Measurements from ENCODE around the gene DNAH2. TPM values are rescaled to one million over a fixed set of nuclear protein-coding genes. Genes with fewer than 3 reads are reported as not detected.

Gene DNAH2
- polyA plus RNA-seq, 2 donors, result 0.06 to 0.10 TPM

DNA sequence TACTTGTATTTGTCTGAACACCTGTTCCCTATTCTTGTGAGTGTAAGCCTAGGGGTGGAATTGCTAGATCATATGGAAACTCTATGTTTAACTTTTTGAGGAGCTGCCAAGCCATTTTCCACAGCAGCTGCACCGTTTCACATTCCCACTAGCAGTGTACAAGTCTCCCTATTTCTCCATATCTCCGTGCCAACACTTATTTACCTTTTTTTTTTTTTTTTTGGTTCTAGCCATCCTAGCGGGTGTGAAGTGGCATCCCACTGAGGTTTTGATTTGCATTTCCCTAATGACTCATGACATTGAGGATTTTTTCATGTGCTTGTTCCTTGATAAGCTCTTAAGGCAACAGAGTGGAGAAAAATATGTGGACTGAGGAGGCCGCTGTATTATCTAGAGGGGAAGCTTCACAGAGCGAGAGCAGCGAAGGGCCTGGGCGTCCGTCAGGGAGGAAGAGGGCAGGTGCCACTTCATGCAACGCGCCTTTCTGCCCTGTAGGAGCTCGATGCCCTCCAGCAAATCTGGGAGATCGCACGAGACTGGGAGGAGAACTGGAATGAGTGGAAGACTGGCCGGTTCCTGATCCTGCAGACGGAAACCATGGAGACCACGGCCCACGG is 50.0 kb downstream of the DNAH2 start:
- Histone ChIP-seq H3K27me3 (ENCODE audit: control insufficient read depth in 1 of 2, insufficient read depth in 2 of 2, low read length in 2 of 2) (no peaks in the 10 kb centered on the region), H3K9me3 (ENCODE audit: control insufficient read depth in 2 of 2, insufficient read depth in 1 of 2, low read depth in 1 of 2, low read length in 1 of 2) (no peaks in the 10 kb centered on the region), H3K4me1 (ENCODE audit: control insufficient read depth in 2 of 2, insufficient read depth in 2 of 2, low read length in 1 of 2) (no peaks in the 10 kb centered on the region), H3K27ac (ENCODE audit: low read depth in 2 of 2, low read length in 1 of 2) (no peak overlapping the region), H3K36me3 (ENCODE audit: control insufficient read depth in 2 of 2, insufficient read depth in 2 of 2, low read length in 1 of 2) (no peaks in the 10 kb centered on the region), H3K4me3 (ENCODE audit: low read depth in 1 of 2, low read length in 2 of 2) (no peak overlapping the region)
- WGBS, 2 donors, result 66 to 67% methylated on average over 17 of the region's 17 CpGs

DNA sequence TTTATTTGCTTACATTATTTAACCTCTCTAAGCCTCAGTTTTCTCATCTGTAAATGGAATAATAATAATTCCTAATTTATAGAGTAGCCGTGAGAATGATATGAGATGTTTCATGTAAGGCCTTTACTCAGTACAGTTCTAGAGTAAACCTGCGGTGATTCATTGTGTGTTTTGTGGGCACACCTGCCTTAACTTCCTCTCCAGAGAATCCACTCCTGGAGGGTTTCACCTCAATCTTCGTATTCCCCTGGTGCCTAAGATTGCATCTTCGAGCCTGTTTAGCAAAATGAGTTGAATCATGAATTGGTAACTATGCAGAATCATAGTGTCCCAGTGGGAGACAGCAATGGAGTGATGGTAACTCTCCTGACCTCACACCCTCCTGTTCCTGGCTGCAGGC is 52.3 kb downstream of the DNAH2 start:
- Histone ChIP-seq H3K36me3 (ENCODE audit: control insufficient read depth in 2 of 2, insufficient read depth in 2 of 2, low read length in 1 of 2) (no peaks in the 10 kb centered on the region), H3K27me3 (ENCODE audit: control insufficient read depth in 1 of 2, insufficient read depth in 2 of 2, low read length in 2 of 2) (no peaks in the 10 kb centered on the region), H3K9me3 (ENCODE audit: control insufficient read depth in 2 of 2, insufficient read depth in 1 of 2, low read depth in 1 of 2, low read length in 1 of 2) (no peaks in the 10 kb centered on the region), H3K4me1 (ENCODE audit: control insufficient read depth in 2 of 2, insufficient read depth in 2 of 2, low read length in 1 of 2) (no peaks in the 10 kb centered on the region), H3K27ac (ENCODE audit: low read depth in 2 of 2, low read length in 1 of 2) (no peak overlapping the region), H3K4me3 (ENCODE audit: low read depth in 1 of 2, low read length in 2 of 2) (no peak overlapping the region)
- WGBS, 2 donors, result 77 to 84% methylated on average over 4 of the region's 4 CpGs

DNA sequence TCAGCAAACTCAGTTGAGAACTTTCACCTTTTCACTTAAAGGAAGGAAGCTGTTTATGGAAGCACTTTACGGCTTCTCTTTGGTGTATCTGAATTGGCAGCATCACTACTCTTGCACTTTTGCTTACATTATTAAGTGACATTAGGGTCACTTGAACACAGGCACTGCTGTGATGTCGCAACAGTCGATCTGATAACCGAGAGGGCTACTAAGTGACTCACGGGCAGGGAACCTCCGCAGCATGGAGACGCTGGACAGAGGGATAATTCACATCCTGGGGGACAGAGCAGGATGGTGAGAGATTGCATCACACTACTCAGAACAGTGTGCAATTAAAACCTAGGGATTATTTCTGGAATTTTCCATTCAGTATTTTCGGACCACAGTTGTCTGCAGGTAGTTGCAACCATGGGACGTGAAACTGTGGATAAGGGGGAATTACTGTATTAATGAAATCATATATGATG is 56.5 kb downstream of the DNAH2 start:
- Histone ChIP-seq H3K27me3 (ENCODE audit: control insufficient read depth in 1 of 2, insufficient read depth in 2 of 2, low read length in 2 of 2) (no peaks in the 10 kb centered on the region), H3K4me3 (ENCODE audit: low read depth in 1 of 2, low read length in 2 of 2) (no peak overlapping the region), H3K4me1 (ENCODE audit: control insufficient read depth in 2 of 2, insufficient read depth in 2 of 2, low read length in 1 of 2) (no peaks in the 10 kb centered on the region), H3K27ac (ENCODE audit: low read depth in 2 of 2, low read length in 1 of 2) (no peak overlapping the region), H3K36me3 (ENCODE audit: control insufficient read depth in 2 of 2, insufficient read depth in 2 of 2, low read length in 1 of 2) (no peaks in the 10 kb centered on the region), H3K9me3 (ENCODE audit: control insufficient read depth in 2 of 2, insufficient read depth in 1 of 2, low read depth in 1 of 2, low read length in 1 of 2) (peaks cover 0 to 2% of the 10 kb centered on the region in 2 donors)
- 61 to 68% methylated on average over 9 of the region's 9 CpGs for WGBS, 2 donors

DNA sequence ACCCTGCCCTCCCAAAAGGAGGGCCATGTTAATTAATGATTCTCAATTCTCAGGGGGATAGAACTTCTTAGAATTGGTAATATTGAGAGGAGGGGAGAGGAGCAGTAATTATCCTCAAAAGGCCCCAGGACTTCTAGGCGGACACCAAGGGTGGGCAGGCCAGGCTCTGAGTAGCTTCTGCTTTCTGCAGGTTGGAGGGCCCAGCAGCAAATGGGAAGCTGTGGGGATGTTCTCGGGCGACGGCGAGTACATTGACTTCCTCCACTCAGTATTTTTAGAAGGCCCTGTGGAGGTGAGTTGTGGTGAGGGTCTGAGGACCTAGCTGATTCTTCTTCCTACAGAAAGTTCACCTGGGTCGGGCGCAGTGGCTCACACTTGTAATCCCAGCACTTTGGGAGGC is 57.5 kb downstream of the DNAH2 start:
- Histone ChIP-seq H3K27me3 (ENCODE audit: control insufficient read depth in 1 of 2, insufficient read depth in 2 of 2, low read length in 2 of 2) (no peaks in the 10 kb centered on the region), H3K4me3 (ENCODE audit: low read depth in 1 of 2, low read length in 2 of 2) (no peak overlapping the region), H3K27ac (ENCODE audit: low read depth in 2 of 2, low read length in 1 of 2) (no peak overlapping the region), H3K9me3 (ENCODE audit: control insufficient read depth in 2 of 2, insufficient read depth in 1 of 2, low read depth in 1 of 2, low read length in 1 of 2) (peaks cover 0 to 2% of the 10 kb centered on the region in 2 donors), H3K4me1 (ENCODE audit: control insufficient read depth in 2 of 2, insufficient read depth in 2 of 2, low read length in 1 of 2) (no peaks in the 10 kb centered on the region), H3K36me3 (ENCODE audit: control insufficient read depth in 2 of 2, insufficient read depth in 2 of 2, low read length in 1 of 2) (no peaks in the 10 kb centered on the region)
- WGBS, 2 donors, result 81% methylated on average over 7 of the region's 7 CpGs

DNA sequence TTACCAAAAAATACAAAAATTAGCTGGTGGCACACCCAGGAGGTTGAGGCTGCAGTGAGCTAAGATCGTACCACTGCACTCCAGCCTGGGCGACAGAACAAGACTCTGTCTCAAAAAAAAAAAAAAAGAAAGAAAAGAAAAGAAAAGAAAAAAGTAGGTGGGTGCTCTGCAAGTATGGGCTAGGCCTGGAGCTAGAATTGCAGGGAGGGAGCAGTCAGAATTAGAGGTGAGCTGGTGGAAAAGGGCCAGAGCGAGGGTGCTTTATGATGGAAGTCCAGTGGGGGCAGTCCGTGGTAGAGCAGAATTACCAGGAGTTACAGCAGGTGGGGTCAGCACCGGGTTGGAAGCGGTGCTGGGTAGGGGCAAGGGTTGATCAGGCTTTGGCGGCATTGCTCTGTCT is 59.5 kb downstream of the DNAH2 start:
- peaks cover 0 to 2% of the 10 kb centered on the region in 2 donors for H3K9me3 ChIP-seq (ENCODE audit: control insufficient read depth in 2 of 2, insufficient read depth in 1 of 2, low read depth in 1 of 2, low read length in 1 of 2)
- H3K4me3 ChIP-seq (ENCODE audit: low read depth in 1 of 2, low read length in 2 of 2), result no peak overlapping the region
- no peak overlapping the region for H3K27ac ChIP-seq (ENCODE audit: low read depth in 2 of 2, low read length in 1 of 2)
- H3K27me3 ChIP-seq (ENCODE audit: control insufficient read depth in 1 of 2, insufficient read depth in 2 of 2, low read length in 2 of 2), result no peaks in the 10 kb centered on the region
- no peaks in the 10 kb centered on the region for H3K36me3 ChIP-seq (ENCODE audit: control insufficient read depth in 2 of 2, insufficient read depth in 2 of 2, low read length in 1 of 2)
- WGBS, 2 donors, result 84 to 90% methylated on average over 7 of the region's 7 CpGs
- no peaks in the 10 kb centered on the region for H3K4me1 ChIP-seq (ENCODE audit: control insufficient read depth in 2 of 2, insufficient read depth in 2 of 2, low read length in 1 of 2)

DNA sequence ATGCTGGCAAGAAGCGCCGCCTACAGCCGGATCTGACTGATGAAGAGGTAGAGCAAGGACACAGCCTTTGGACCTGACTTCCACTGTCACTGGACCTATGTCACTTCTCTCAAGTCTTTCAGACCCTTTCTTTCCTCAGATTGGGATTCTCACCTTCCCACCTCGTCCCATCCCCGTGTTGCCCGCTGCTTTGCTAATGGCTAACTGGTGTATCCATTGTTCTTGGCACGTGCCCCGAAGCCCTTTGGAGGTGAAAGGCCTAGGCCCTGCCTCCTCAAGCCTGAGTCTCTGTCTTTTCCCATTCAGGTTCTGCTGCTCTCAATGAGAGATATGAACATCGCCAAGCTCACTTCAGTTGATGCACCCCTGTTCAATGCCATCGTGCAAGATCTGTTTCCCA is 63.2 kb downstream of the DNAH2 start:
- no peaks in the 10 kb centered on the region for H3K27me3 ChIP-seq (ENCODE audit: control insufficient read depth in 1 of 2, insufficient read depth in 2 of 2, low read length in 2 of 2)
- H3K27ac ChIP-seq (ENCODE audit: low read depth in 2 of 2, low read length in 1 of 2), result no peak overlapping the region
- no peaks in the 10 kb centered on the region for H3K4me1 ChIP-seq (ENCODE audit: control insufficient read depth in 2 of 2, insufficient read depth in 2 of 2, low read length in 1 of 2)
- WGBS, 2 donors, result 92 to 95% methylated on average over 10 of the region's 10 CpGs
- H3K4me3 ChIP-seq (ENCODE audit: low read depth in 1 of 2, low read length in 2 of 2), result no peak overlapping the region
- H3K9me3 ChIP-seq (ENCODE audit: control insufficient read depth in 2 of 2, insufficient read depth in 1 of 2, low read depth in 1 of 2, low read length in 1 of 2), result peaks cover 0 to 2% of the 10 kb centered on the region in 2 donors
- H3K36me3 ChIP-seq (ENCODE audit: control insufficient read depth in 2 of 2, insufficient read depth in 2 of 2, low read length in 1 of 2), result no peaks in the 10 kb centered on the region

DNA sequence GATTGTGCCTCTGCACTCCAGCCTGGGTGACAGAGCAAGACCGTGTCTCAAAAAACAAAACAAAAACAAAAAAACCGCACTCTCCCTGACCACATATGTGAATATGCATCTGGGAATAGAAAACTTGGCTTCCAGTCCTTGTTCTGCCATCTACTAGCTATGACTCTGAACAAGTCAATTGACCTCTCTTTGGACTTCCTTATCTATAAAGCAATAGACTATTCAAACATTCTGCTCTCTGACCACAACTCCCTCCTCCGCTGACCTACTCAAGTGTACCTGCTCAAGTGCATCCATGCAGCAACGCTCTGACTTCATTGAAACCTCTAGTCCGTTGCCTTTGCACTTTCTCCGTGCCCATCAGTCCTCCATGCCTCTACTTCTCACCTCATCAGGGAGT is 63.9 kb downstream of the DNAH2 start:
- 60 to 77% methylated on average over 6 of the region's 6 CpGs for WGBS, 2 donors
- H3K27me3 ChIP-seq (ENCODE audit: control insufficient read depth in 1 of 2, insufficient read depth in 2 of 2, low read length in 2 of 2), result no peaks in the 10 kb centered on the region
- H3K36me3 ChIP-seq (ENCODE audit: control insufficient read depth in 2 of 2, insufficient read depth in 2 of 2, low read length in 1 of 2), result no peaks in the 10 kb centered on the region
- no peaks in the 10 kb centered on the region for H3K4me1 ChIP-seq (ENCODE audit: control insufficient read depth in 2 of 2, insufficient read depth in 2 of 2, low read length in 1 of 2)
- no peak overlapping the region for H3K27ac ChIP-seq (ENCODE audit: low read depth in 2 of 2, low read length in 1 of 2)
- H3K9me3 ChIP-seq (ENCODE audit: control insufficient read depth in 2 of 2, insufficient read depth in 1 of 2, low read depth in 1 of 2, low read length in 1 of 2), result peaks cover 0 to 2% of the 10 kb centered on the region in 2 donors
- no peak overlapping the region for H3K4me3 ChIP-seq (ENCODE audit: low read depth in 1 of 2, low read length in 2 of 2)

DNA sequence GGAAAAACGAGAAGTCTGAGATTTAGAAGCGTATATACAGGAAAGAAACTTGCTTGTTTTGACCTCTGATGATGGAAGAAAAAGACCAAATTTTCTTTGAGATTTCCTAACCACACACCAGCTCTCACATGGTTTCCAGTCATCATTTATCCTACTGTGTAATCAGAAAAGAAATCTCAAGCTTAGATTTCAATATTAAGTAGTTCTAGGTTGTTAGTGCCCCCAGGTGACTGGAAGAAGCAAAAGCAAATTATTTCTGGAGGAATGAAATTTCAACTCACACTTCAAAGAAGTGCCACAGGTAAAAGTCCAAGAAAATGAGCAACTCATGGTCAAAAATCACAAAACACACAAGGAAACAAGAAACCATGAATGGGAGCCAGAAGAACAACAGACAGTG is 64.7 kb downstream of the DNAH2 start:
- no peaks in the 10 kb centered on the region for H3K9me3 ChIP-seq (ENCODE audit: control insufficient read depth in 2 of 2, insufficient read depth in 1 of 2, low read depth in 1 of 2, low read length in 1 of 2)
- H3K27ac ChIP-seq (ENCODE audit: low read depth in 2 of 2, low read length in 1 of 2), result no peak overlapping the region
- 58 to 63% methylated on average over 2 of the region's 2 CpGs for WGBS, 2 donors

DNA sequence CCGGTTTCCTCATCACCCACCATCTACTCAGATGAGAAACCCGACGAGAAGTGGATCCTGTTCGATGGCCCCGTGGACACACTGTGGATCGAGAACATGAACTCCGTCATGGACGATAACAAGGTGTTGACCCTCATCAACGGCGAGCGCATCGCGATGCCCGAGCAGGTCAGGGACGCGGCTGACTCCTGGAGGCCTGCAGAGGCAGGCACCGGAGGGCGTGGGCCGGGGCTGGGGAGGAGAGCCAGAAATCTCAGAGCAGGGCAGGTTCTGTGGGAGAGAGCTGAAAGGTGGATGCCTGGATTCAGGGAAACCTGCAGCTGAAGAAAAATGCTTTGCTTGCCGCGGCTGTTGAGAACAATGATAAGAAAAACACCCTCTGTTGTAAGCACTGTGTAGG is 69.3 kb downstream of the DNAH2 start:
- Histone ChIP-seq H3K4me3 (ENCODE audit: low read depth in 1 of 2, low read length in 2 of 2) (no peak overlapping the region), H3K9me3 (ENCODE audit: control insufficient read depth in 2 of 2, insufficient read depth in 1 of 2, low read depth in 1 of 2, low read length in 1 of 2) (no peaks in the 10 kb centered on the region), H3K27me3 (ENCODE audit: control insufficient read depth in 1 of 2, insufficient read depth in 2 of 2, low read length in 2 of 2) (no peaks in the 10 kb centered on the region), H3K36me3 (ENCODE audit: control insufficient read depth in 2 of 2, insufficient read depth in 2 of 2, low read length in 1 of 2) (no peaks in the 10 kb centered on the region), H3K27ac (ENCODE audit: low read depth in 2 of 2, low read length in 1 of 2) (no peak overlapping the region), H3K4me1 (ENCODE audit: control insufficient read depth in 2 of 2, insufficient read depth in 2 of 2, low read length in 1 of 2) (peaks cover 0 to 5% of the 10 kb centered on the region in 2 donors)
- 55 to 80% methylated on average over 21 of the region's 21 CpGs for WGBS, 2 donors

More for the DNA sequence above, 64.7 kb downstream of the DNAH2 start:
- Histone ChIP-seq H3K36me3 (ENCODE audit: control insufficient read depth in 2 of 2, insufficient read depth in 2 of 2, low read length in 1 of 2) (no peaks in the 10 kb centered on the region), H3K4me3 (ENCODE audit: low read depth in 1 of 2, low read length in 2 of 2) (no peak overlapping the region), H3K27me3 (ENCODE audit: control insufficient read depth in 1 of 2, insufficient read depth in 2 of 2, low read length in 2 of 2) (no peaks in the 10 kb centered on the region), H3K4me1 (ENCODE audit: control insufficient read depth in 2 of 2, insufficient read depth in 2 of 2, low read length in 1 of 2) (peaks cover 0 to 5% of the 10 kb centered on the region in 2 donors)

DNA sequence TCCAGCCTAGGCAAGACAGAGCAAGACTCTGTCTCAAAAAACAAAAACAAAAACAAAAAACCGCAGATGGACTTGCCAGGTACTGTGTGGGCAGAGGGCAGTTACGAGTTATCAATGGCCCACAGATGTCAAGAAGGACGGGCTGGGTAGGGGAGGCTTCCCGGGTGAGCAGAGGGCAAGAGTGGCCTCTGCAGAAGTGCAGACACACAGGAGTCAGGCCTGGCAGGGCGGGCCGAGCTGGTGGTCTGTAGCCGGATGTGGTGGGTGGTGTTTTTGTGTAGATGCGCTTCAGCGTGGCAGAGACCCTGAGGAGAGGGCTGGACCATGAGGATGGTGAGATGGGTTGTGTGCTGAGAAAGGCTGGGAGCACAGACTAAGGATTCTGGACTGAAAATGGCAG is 71.6 kb downstream of the DNAH2 start:
- H3K4me1 ChIP-seq (ENCODE audit: control insufficient read depth in 2 of 2, insufficient read depth in 2 of 2, low read length in 1 of 2), result peaks cover 0 to 5% of the 10 kb centered on the region in 2 donors
- H3K4me3 ChIP-seq (ENCODE audit: low read depth in 1 of 2, low read length in 2 of 2), result no peak overlapping the region
- WGBS, 2 donors, result 76 to 81% methylated on average over 9 of the region's 9 CpGs
- H3K9me3 ChIP-seq (ENCODE audit: control insufficient read depth in 2 of 2, insufficient read depth in 1 of 2, low read depth in 1 of 2, low read length in 1 of 2), result no peaks in the 10 kb centered on the region
- no peaks in the 10 kb centered on the region for H3K27me3 ChIP-seq (ENCODE audit: control insufficient read depth in 1 of 2, insufficient read depth in 2 of 2, low read length in 2 of 2)
- H3K36me3 ChIP-seq (ENCODE audit: control insufficient read depth in 2 of 2, insufficient read depth in 2 of 2, low read length in 1 of 2), result no peaks in the 10 kb centered on the region
- no peak overlapping the region for H3K27ac ChIP-seq (ENCODE audit: low read depth in 2 of 2, low read length in 1 of 2)

Data from esophagus (tissue), 2 donors.